Measurements from ENCODE around the gene TBCE.

GRCh38 chr1:235434001-235434400 is 66.8 kb downstream of the TBCE start:
- TF ChIP-seq SP1 (IDR thresholded peaks at IDR 0.05) (no peak), FOXA2 (IDR thresholded peaks at IDR 0.05) (no peak), HNF4G (IDR thresholded peaks at IDR 0.05) (no peak), FOXA1 (IDR thresholded peaks at IDR 0.05) (no peak), YY1 (IDR thresholded peaks at IDR 0.05) (no peak), EGR1 (IDR thresholded peaks at IDR 0.05; ENCODE audit: low read depth in 2 of 2) (no peak), REST (IDR thresholded peaks at IDR 0.05) (no peak), TAF1 (conservative IDR thresholded peaks at IDR 0.05) (no peak), RAD21 (IDR thresholded peaks at IDR 0.05) (no peak), MAX (IDR thresholded peaks at IDR 0.05) (no peak), GABPA (IDR thresholded peaks at IDR 0.05 in 1 of 2, conservative IDR thresholded peaks at IDR 0.05 in 1 of 2) (no peak), RXRA (IDR thresholded peaks at IDR 0.05) (no peak)
- TF ChIP-seq, protein P1, sequence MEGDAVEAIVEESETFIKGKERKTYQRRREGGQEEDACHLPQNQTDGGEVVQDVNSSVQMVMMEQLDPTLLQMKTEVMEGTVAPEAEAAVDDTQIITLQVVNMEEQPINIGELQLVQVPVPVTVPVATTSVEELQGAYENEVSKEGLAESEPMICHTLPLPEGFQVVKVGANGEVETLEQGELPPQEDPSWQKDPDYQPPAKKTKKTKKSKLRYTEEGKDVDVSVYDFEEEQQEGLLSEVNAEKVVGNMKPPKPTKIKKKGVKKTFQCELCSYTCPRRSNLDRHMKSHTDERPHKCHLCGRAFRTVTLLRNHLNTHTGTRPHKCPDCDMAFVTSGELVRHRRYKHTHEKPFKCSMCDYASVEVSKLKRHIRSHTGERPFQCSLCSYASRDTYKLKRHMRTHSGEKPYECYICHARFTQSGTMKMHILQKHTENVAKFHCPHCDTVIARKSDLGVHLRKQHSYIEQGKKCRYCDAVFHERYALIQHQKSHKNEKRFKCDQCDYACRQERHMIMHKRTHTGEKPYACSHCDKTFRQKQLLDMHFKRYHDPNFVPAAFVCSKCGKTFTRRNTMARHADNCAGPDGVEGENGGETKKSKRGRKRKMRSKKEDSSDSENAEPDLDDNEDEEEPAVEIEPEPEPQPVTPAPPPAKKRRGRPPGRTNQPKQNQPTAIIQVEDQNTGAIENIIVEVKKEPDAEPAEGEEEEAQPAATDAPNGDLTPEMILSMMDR (IDR thresholded peaks at IDR 0.05; ENCODE audit: low read depth, low read length, missing input control), result no peak

Data from liver (tissue), 3 donors.